MM.1S (cell line): ENCODE data around the gene CDCA4.

Experiments
- EZH2 ChIP-seq: fragments of 300-600 bp; sonication (generic); optimal IDR thresholded peaks from 2 replicates; pipeline ENCODE3; 2017; ENCODE audit warnings: low read depth, mild to moderate bottlenecking, antibody characterized with exemption, low read length, mixed read lengths
- EZH2phosphoT487 ChIP-seq: fragments of 300-600 bp; sonication (generic); IDR thresholded peaks from 2 replicates; pipeline ENCODE4 v1.6.1; 2018; ENCODE audit warnings: antibody characterized with exemption, low read length
- TF ChIP-seq, protein P1 (sequence below): fragments of 300-600 bp; sonication (generic); IDR thresholded peaks from 2 replicates; pipeline ENCODE4 v1.5.1; 2016; ENCODE audit warnings: antibody characterized with exemption, low read length, mixed read lengths

DNA sequence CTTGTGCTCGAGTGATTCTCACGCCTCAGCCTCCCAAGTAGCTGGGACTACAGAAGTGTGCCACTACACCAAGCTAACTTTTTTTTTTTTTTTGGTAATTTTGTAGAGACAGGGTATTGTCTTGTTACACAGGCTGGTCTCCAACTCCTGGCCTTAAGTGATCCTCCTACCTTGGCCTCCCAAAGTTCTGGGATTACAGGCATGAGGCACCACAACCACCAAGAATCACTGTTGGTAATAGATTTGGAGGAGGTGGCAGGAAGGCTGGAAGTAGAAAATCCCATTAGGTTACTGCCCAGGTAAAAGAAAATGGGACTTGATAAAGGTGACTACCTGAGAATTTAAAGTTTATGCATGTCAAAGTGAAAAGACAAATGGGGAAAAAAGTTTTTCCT is 1.4 kb upstream of the CDCA4 start:
- TF ChIP-seq, protein P1, sequence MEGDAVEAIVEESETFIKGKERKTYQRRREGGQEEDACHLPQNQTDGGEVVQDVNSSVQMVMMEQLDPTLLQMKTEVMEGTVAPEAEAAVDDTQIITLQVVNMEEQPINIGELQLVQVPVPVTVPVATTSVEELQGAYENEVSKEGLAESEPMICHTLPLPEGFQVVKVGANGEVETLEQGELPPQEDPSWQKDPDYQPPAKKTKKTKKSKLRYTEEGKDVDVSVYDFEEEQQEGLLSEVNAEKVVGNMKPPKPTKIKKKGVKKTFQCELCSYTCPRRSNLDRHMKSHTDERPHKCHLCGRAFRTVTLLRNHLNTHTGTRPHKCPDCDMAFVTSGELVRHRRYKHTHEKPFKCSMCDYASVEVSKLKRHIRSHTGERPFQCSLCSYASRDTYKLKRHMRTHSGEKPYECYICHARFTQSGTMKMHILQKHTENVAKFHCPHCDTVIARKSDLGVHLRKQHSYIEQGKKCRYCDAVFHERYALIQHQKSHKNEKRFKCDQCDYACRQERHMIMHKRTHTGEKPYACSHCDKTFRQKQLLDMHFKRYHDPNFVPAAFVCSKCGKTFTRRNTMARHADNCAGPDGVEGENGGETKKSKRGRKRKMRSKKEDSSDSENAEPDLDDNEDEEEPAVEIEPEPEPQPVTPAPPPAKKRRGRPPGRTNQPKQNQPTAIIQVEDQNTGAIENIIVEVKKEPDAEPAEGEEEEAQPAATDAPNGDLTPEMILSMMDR = no peak
- TF ChIP-seq EZH2phosphoT487 = no peak
- no peak for TF ChIP-seq EZH2
